Astrocyte (in vitro differentiated cells and primary cell): Measurements from ENCODE around the gene HOXA6. TPM values are rescaled to one million over a fixed set of nuclear protein-coding genes. Genes with fewer than 3 reads are reported as not detected.
A peak's percentile ranks its signal among the peaks of the same experiment; 100 is the strongest.

Experiments used
- DNase-seq: peaks from one replicate; pipeline ENCODE4 v3.0.0-alpha.2; 2010; ENCODE audit warnings: low read depth
- FAIRE-seq: peaks from 2 replicates; lab custom pipeline; 2011; peaks lifted over from hg19 to GRCh38; lab: Jason Lieb, UNC
- H2AFZ ChIP-seq: 2 replicates; pipeline ENCODE4 v1.6.0; 2012; ENCODE audit warnings: low read depth, low read length, inconsistent platforms
- H3K27ac ChIP-seq: 2 replicates; pipeline ENCODE4 v1.5.1; 2011; ENCODE audit warnings: low read depth, low read length, inconsistent platforms
- H3K27me3 ChIP-seq: 2 replicates; pipeline ENCODE4 v1.6.0; 2011; ENCODE audit warnings: low read length, inconsistent platforms; ENCODE audit not compliant: insufficient read depth
- H3K36me3 ChIP-seq: 2 replicates; pipeline ENCODE4 v1.5.1; 2011; ENCODE audit warnings: low read length, inconsistent platforms; ENCODE audit not compliant: insufficient read depth
- H3K4me1 ChIP-seq: 2 replicates; pipeline ENCODE4 v1.5.1; 2011; ENCODE audit warnings: low read length, inconsistent platforms; ENCODE audit not compliant: insufficient read depth
- H3K4me2 ChIP-seq: 2 replicates; pipeline ENCODE4 v1.6.0; 2012; ENCODE audit warnings: low read length, inconsistent platforms
- H3K4me3 ChIP-seq: 2 replicates; pipeline ENCODE4 v1.5.1; 2011; ENCODE audit warnings: low read depth, mild to moderate bottlenecking, low read length, inconsistent platforms; ENCODE audit not compliant: insufficient read depth
- H3K79me2 ChIP-seq: 2 replicates; pipeline ENCODE4 v1.6.0; 2012; ENCODE audit warnings: mild to moderate bottlenecking, low read length, inconsistent platforms; ENCODE audit not compliant: insufficient read depth
- H3K9ac ChIP-seq: 2 replicates; pipeline ENCODE4 v1.6.0; 2012; ENCODE audit warnings: mild to moderate bottlenecking, low read length, inconsistent platforms
- H3K9me3 ChIP-seq: 2 replicates; pipeline ENCODE4 v1.5.1; 2012; ENCODE audit warnings: low read depth, mild to moderate bottlenecking, low read length, inconsistent platforms; ENCODE audit not compliant: insufficient read depth
- H4K20me1 ChIP-seq: 2 replicates; pipeline ENCODE4 v1.6.0; 2012; ENCODE audit warnings: low read length, inconsistent platforms; ENCODE audit not compliant: insufficient read depth
- H3K27ac Mint-ChIP-seq: one replicate; pipeline ENCODE4 v1.8.0; 2021; ENCODE audit warnings: mild to moderate bottlenecking, mixed read lengths; ENCODE audit not compliant: unreplicated experiment
- H3K27me3 Mint-ChIP-seq: one replicate; pipeline ENCODE4 v1.8.0; 2021; ENCODE audit warnings: low read depth, mixed read lengths; ENCODE audit not compliant: unreplicated experiment
- H3K36me3 Mint-ChIP-seq: one replicate; pipeline ENCODE4 v1.8.0; 2021; ENCODE audit warnings: low read depth, mixed read lengths; ENCODE audit not compliant: unreplicated experiment
- H3K4me1 Mint-ChIP-seq: one replicate; pipeline ENCODE4 v1.8.0; 2021; ENCODE audit warnings: low read depth, mixed read lengths; ENCODE audit not compliant: unreplicated experiment
- H3K4me3 Mint-ChIP-seq: one replicate; pipeline ENCODE4 v1.8.0; 2021; ENCODE audit warnings: mild to moderate bottlenecking, moderate library complexity, mixed read lengths; ENCODE audit not compliant: unreplicated experiment
- H3K9me3 Mint-ChIP-seq: one replicate; pipeline ENCODE4 v1.8.0; 2021; ENCODE audit warnings: mild to moderate bottlenecking, mixed read lengths; ENCODE audit not compliant: unreplicated experiment
- CTCF ChIP-seq: IDR thresholded peaks from 2 replicates; pipeline ENCODE4 v1.5.1; 2011; ENCODE audit warnings: low read depth, mild to moderate bottlenecking, inconsistent platforms, low read length, moderate library complexity; ENCODE audit not compliant: insufficient read depth
- EZH2 ChIP-seq: IDR thresholded peaks from 2 replicates; pipeline ENCODE4 v1.6.1; 2012; ENCODE audit warnings: mild to moderate bottlenecking, low read length, inconsistent platforms; ENCODE audit not compliant: insufficient read depth
- total RNA-seq: library from RNA; stranded (reverse); gene quantifications from 2 replicates; pipeline ENCODE4 v1.2.1, GENCODE V29; 2021

HOXA6 gene
- total RNA-seq, 1 donor from 2014 or later, result not detected

- peaks cover 25% of the 10 kb centered on the region for H3K9me3 Mint-ChIP-seq
- no peak overlapping the region for H3K27ac ChIP-seq
- H3K4me1 ChIP-seq, result no peaks in the 10 kb centered on the region
- no peaks in the 10 kb centered on the region for H3K36me3 ChIP-seq
- peaks cover 81% of the 10 kb centered on the region for H3K27me3 Mint-ChIP-seq
- H2AFZ ChIP-seq, result no peak overlapping the region
- H3K4me1 Mint-ChIP-seq, result no peaks in the 10 kb centered on the region
- peak overlapping the region; percentile 80 for H3K27ac Mint-ChIP-seq
- no peak overlapping the region for H3K4me2 ChIP-seq
- TF ChIP-seq EZH2, result no peak
- TF ChIP-seq CTCF, result no peak
- FAIRE-seq (no peak), DNase-seq (no peak)
- H3K4me3 Mint-ChIP-seq, result no peak overlapping the region
- no peak overlapping the region for H3K9ac ChIP-seq
- peaks cover 94% of the 10 kb centered on the region for H3K27me3 ChIP-seq
- H3K36me3 Mint-ChIP-seq, result no peaks in the 10 kb centered on the region
- no peak overlapping the region for H3K4me3 ChIP-seq
- no peaks in the 10 kb centered on the region for H3K79me2 ChIP-seq
- H3K9me3 ChIP-seq, result peaks cover 8% of the 10 kb centered on the region
- no peaks in the 10 kb centered on the region for H4K20me1 ChIP-seq
These were observed 15.9 kb upstream of the HOXA6 start for GRCh38 chr7:27163288-27164044.

- H3K4me2 ChIP-seq, result no peak overlapping the region
- H3K27me3 ChIP-seq, result peaks cover 94% of the 10 kb centered on the region
- H3K4me1 ChIP-seq, result no peaks in the 10 kb centered on the region
- no peak overlapping the region for H3K27ac Mint-ChIP-seq
- no peak for FAIRE-seq
- H3K27me3 Mint-ChIP-seq, result peaks cover 81% of the 10 kb centered on the region
- peaks cover 22% of the 10 kb centered on the region for H3K9me3 Mint-ChIP-seq
- H3K9ac ChIP-seq, result no peak overlapping the region
- H3K9me3 ChIP-seq, result peaks cover 3% of the 10 kb centered on the region
- H3K4me1 Mint-ChIP-seq, result no peaks in the 10 kb centered on the region
- no peaks in the 10 kb centered on the region for H3K36me3 ChIP-seq
- H3K36me3 Mint-ChIP-seq, result no peaks in the 10 kb centered on the region
- TF ChIP-seq CTCF, result no peak
- no peak for TF ChIP-seq EZH2
- no peak overlapping the region for H3K4me3 Mint-ChIP-seq
- no peaks in the 10 kb centered on the region for H4K20me1 ChIP-seq
- no peaks in the 10 kb centered on the region for H3K79me2 ChIP-seq
- no peak overlapping the region for H3K27ac ChIP-seq
- H2AFZ ChIP-seq, result no peak overlapping the region
- no peak for DNase-seq
- no peak overlapping the region for H3K4me3 ChIP-seq
These were observed 15.2 kb upstream of the HOXA6 start for GRCh38 chr7:27162561-27163287.
